GM21360 (cell line): ENCODE results near the gene PTP4A1.
A peak's percentile ranks its signal among the peaks of the same experiment; 100 is the strongest.
"Not testable (repeated sequence)": the region's sequence is repeated elsewhere in the genome, so short reads cannot be mapped to it uniquely, and the experiment has no call there.

Experiments used
- ATAC-seq: cut with Tn5 transposase; IDR thresholded peaks from one replicate; pipeline ENCODE4 v1.9.1; 2021; ENCODE audit warnings: mild to moderate bottlenecking, moderate library complexity; ENCODE audit not compliant: unreplicated experiment

PTP4A1 gene

GRCh38 chr6:63572044-63572746 is at the start of gene PTP4A1, which contains the start of gene LOC128125822:
Gene PTP4A1 (plus strand): TSS chr6:63572480. CDS start chr6:63576881, 4,401 bp downstream.
Gene LOC128125822 (plus strand): TSS chr6:63572480.
- peak; percentile 88 for ATAC-seq

- ATAC-seq, result not testable (repeated sequence)
Measured at GRCh38 chr6:63522911-63523287, 49.4 kb upstream of the PTP4A1 start.

DNA sequence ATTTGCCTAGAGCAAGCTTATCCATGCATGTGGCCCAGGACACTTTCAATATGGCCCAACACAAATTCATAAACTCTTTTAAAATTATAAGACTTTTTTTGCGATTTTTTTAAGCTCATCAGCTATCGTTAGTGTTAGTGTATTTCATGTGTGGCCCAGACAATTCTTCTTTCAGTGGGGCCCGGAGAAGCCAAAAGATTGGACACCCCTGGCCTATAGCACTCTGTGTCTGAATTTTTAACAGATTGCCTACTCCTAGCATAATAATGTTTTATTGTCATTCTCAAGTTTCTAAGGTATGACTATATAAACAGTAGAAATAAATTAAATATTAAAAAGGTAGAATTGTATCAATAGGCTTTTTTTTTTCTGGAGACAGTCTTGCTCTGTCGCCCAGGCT is 48.6 kb upstream of the PTP4A1 start:
- ATAC-seq, result no peak

DNA sequence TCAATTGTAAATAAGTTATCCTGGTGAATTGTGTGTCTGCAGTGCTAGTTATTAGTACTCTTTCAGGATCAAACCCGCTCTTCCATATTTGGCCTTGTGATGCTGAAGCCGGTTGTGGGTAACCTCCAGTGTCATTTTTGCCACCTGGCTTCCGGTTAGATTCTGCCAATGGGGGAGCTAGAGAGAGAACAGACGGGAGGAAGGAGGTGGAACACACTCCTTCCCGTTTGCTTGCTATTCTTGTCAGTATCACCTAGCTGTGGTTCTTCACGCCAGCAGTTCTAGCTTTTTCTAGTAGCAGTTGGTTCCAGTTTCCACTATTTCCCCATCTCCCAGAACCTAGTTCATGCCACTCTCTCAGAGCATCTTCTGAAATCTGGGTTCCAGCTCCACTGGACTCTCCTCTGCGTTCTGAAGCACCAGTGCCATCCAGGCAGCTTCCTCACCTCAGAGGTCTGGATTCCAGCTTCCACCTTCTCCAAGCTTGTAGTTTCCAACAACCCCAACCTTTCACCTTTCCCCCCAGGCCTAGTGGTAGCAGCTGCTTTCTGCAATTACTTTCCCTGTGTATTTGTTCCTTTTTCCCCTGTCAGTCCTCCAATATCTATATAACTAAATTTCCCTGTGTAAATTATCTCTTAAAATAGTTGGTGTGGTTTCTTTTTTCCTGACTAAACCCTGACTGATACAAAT is 46.9 kb upstream of the PTP4A1 start:
- no peak for ATAC-seq

DNA sequence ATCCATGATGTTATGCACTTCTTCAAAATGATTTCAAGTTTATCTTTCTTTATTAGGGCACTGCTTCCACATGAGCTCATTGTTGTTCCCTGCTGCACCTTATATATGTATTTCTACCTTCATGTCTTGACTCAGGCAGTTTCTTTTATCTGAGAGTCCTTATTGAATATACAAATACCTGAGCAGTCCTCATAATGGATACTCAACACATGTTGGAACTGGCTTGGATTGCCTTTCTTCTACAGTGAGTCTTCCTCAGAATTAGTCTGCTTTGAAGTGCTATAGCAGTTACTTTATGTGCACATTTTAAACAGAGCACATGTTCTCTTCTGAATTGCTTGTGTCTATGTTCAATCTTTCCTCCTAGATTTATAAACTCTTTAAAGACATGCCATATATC is 45.3 kb upstream of the PTP4A1 start:
- no peak for ATAC-seq

DNA sequence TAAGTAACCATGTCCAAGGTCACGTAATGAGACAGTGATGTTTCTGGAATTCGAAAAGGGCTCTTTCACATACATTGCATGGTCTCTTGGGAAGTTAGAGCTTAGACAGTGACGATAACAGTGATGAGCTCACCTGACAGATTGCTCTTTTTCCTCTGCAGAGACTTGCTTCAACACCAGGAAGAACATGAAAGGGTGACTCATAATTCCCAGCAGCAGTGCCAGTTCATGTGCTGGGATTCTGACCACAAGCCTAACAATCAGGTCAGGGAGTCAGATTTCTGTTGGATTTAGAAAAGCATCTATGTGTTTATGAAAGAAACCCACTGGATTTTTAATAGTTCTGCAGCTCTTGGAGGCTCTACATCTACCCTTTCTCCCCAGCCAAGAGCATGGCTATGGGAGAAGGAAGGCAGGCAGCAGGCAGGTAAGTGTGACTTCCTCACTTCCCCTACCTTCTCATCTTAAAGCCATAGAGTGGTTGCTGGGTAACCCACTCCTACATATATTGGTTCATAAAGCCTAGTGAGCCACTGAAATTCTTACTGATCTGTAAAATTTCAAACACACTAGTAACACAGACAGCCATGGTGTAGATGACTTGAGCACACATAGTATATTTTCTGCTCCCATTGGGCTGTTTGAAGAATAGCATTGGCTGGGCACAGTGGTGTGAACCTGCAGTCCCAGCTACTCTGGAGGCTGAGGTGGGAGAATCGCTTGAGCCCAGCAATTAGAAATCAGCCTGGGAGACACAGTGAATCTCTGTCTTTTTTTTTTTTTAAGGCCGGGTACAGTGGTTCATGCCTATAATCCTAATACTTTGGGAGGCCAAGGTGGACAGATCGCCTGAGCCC is 44.4 kb upstream of the PTP4A1 start:
- peak; percentile 37 for ATAC-seq

DNA sequence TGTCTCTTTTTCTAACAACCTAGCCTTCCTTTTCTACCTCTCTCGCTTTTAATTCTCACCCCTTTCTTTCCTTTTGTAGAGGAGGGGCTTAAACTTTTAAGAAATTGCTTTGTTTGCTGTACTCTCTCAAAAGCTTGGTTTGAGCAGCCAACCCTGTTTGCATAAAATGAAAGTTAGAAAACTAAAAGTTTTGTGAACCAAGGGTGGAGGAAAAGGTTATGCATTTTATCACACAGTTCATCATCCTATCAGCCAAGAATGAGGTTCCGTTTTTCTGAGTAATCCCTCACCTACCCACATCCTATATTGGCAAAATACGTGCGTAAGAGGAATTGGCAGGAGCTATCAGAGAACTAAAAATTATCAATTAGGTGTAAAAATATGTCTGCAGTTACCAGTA is 42.8 kb upstream of the PTP4A1 start:
- no peak for ATAC-seq

DNA sequence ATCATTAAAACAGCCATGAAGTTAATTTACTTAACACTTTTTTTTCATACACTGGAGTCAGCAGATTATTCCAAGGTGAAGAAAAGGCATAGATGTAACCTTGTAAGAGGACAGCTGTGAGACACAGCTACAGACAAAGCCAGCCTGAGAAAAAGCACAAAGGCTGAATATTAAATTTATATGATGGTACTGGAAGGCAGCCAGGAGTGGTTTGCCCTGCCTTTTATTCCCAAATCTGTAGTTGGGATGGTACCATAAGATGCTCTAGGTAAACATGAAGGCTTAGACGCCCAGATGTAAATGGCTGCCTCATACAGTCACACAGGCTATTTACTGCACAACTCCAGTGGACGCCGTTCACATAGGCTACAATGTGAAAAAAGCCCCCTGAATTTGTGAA is 42.1 kb upstream of the PTP4A1 start:
- no peak for ATAC-seq

GRCh38 chr6:63530991-63531390 is 41.3 kb upstream of the PTP4A1 start:
- no peak for ATAC-seq

DNA sequence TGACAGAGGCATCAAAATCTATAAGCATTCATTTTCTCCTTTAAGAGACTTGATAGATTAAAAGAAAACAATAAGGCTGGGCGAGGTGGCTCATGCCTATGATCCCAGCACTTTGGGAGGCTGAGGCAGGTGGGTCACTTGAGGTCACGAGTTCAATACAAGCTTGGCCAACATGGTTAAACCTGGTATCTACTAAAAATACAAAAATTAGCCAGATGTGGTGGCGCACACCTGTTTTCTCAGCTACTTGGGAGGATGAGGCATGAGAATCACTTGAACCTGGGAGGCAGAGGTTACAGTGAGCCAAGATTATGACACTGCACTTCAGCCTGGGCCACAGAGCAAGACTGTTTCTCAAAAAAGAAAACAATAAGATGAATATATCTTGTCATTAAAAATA is 39.3 kb upstream of the PTP4A1 start:
- no peak for ATAC-seq

DNA sequence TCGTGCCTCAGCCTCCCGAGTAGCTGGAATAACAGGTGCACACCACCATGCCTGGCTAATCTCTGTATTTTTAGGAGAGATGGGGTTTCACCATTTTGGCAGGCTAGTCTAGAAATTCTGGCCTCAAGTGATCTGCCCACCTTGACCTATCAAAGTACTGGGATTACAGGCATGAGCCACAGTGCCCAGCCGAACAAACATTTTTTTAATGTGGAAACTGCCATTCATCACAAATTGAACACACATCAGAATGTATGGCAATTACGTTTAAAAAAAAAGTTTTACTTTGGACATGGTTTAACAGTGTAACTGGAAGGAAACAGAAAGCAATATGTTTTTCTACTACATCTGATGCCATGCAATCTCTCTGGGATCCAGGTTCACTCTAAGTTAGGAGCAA is 38.3 kb upstream of the PTP4A1 start:
- no peak for ATAC-seq

DNA sequence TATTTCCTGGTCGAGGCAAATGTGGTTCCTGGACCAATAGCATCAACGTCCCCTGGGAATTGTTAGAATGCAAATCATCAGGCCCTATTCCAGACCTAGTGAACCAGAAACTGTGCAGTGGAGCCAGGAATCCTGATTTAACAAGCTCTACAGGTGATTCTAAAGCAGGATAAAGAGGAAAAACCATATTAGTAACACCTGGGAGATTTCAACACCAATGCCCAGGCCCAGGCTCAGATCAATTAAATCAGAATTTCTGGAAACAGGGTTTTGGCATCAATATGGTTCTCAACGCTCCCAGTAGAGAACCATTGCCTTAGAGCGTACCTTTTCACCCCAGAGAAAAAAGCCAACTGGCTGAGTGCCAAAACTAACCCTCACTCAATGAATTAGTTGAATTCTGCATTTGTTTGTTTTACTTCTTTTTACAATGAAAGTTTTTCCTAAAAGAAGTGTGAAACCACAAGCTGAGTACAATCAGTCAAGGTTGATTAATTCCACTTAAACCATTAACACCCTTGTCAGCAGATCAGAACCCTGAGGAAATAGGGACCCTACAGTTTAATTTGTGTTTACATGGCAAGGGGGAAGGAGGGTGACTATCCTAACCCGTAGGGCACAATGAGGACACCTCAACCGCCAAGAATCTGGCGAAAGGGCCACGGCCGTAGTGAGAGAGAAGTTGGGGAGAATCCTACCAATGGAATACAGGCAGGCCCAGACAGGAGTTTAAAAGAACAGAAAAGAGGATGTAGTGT is 34.9 kb upstream of the PTP4A1 start:
- ATAC-seq, result no peak

DNA sequence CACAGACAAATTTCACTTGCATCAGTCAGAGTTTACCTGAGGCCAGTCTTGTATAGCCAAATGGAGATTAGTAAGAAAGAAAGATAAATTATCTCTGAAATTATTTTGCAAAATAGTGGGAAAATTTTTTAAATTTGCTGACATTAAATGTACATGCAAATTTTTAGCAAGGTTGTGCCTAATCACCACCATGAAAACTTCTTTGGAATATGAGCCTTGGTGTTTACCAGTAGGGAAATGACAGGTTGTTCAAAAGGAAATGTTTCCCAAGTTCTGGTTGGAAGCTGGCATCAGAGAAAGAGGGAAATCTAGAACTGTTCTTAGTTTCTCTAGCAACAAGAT is 34.4 kb upstream of the PTP4A1 start:
- ATAC-seq, result no peak

GRCh38 chr6:63538550-63538949 is 33.7 kb upstream of the PTP4A1 start:
- no peak for ATAC-seq

DNA sequence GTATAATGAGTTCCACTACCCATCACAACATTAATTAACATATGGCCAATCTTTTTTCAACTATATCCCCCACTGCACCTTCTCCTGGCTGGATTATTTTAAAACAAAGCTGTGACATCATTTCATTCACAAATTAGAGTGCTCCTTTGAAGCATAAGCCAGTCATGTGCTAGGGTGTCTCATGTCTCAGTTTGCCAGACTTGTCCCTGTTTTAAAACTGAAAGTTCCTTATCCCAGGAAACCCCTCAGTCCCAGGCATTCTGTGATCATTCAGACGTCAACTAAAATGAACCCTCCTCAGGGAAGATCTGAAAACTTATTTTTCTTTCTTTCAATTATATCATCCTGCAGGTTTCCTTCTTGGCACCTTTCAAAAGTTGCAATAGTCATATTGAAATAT is 29.3 kb upstream of the PTP4A1 start:
- ATAC-seq, result no peak

GRCh38 chr6:63543982-63544381 is 28.3 kb upstream of the PTP4A1 start:
- ATAC-seq, result no peak

GRCh38 chr6:63546236-63546635 is 26.0 kb upstream of the PTP4A1 start:
- ATAC-seq, result no peak

DNA sequence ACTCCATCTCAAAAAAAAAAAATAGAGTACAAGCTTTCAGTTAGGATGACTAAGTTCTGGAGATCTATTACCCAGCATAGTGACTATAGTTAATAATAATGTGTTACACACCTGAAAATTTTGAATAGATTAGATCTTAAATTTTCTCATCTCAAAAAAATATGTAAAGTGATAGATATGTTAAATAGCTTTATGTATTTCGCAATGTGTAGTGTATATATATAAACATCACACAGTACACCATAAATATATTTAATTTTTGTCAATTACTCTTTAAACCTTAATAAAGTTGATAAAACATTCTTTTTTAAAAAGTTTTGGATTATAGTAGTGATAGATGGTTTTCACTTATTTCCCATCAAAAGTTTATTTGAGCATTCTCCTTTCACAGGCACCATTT is 25.6 kb upstream of the PTP4A1 start:
- ATAC-seq, result no peak

DNA sequence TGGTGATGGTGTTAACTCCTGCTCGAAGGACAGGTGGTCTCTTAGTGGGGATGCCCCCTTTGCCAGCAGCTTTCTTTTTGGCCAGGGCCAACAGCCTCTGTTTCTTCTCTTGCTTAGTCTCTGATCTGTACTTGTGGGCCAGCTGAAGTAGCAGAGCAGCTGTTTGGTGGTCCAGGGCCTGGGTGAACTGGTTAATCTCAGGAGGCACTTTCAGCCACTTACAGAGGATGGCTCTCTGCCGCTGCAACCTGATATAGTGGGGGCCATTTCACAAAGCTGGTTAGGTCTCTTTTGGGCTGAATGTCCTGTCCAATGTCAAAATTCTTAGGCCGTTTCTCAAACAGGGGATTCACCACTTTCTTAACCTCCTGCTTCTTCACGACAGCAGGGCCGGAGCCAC is 23.2 kb upstream of the PTP4A1 start:
- ATAC-seq, result no peak

- ATAC-seq, result peak; percentile 98
Measured at GRCh38 chr6:63553208-63553607, 19.1 kb upstream of the PTP4A1 start.

- ATAC-seq, result no peak
Measured at GRCh38 chr6:63553900-63554299, 18.4 kb upstream of the PTP4A1 start.
